Keratinocyte (primary cell): Measurements from ENCODE around the gene RPS18. TPM values are rescaled to one million over a fixed set of nuclear protein-coding genes. Genes with fewer than 3 reads are reported as not detected.

ENCODE experiments used
- DNase-seq: peaks from one replicate; pipeline ENCODE4 v3.0.0-alpha.2; 2011; ENCODE audit warnings: low read depth, missing footprints, low spot score
- FAIRE-seq: peaks from 2 replicates; lab custom pipeline; 2011; peaks lifted over from hg19 to GRCh38; lab: Jason Lieb, UNC
- H2AFZ ChIP-seq: 2 replicates; pipeline ENCODE4 v1.6.0; 2012; ENCODE audit warnings: low read length, control low read depth, inconsistent platforms; ENCODE audit not compliant: control insufficient read depth
- H3K27ac ChIP-seq: 2 replicates; pipeline ENCODE4 v1.5.1; 2011; ENCODE audit warnings: low read length; ENCODE audit not compliant: control insufficient read depth, insufficient read depth
- H3K27me3 ChIP-seq: 3 replicates; pipeline ENCODE4 v1.6.0; 2011; ENCODE audit warnings: low read length; ENCODE audit not compliant: control insufficient read depth, insufficient read depth; ENCODE audit errors: extremely low read depth
- H3K36me3 ChIP-seq, 2 experiments: 2 replicates in 1 of 2; 3 replicates in 1 of 2; pipeline ENCODE4 v1.5.1; 2011; ENCODE audit warnings: low read length in 2 of 2, mild to moderate bottlenecking in 1 of 2; ENCODE audit not compliant: control insufficient read depth in 2 of 2, insufficient read depth in 2 of 2; ENCODE audit errors: extremely low read depth in 1 of 2
- H3K4me1 ChIP-seq: 3 replicates; pipeline ENCODE4 v1.5.1; 2011; ENCODE audit warnings: low read length; ENCODE audit not compliant: control insufficient read depth, insufficient read depth; ENCODE audit errors: extremely low read depth
- H3K4me2 ChIP-seq: 3 replicates; pipeline ENCODE4 v1.6.0; 2011; ENCODE audit warnings: low read depth, low read length; ENCODE audit not compliant: control insufficient read depth, insufficient read depth; ENCODE audit errors: extremely low read depth
- H3K4me3 ChIP-seq, 3 experiments: fragments of 200-600 bp in 1 of 3; sonication (generic) in 1 of 3; 2 replicates in 2 of 3; 3 replicates in 1 of 3; pipeline ENCODE4 v1.5.1; 2011 to 2016; ENCODE audit warnings: low read length in 3 of 3, mild to moderate bottlenecking in 3 of 3, control low read depth in 2 of 3, inconsistent platforms in 1 of 3, low read depth in 1 of 3, mixed read lengths in 1 of 3, mixed run types in 1 of 3, moderate library complexity in 1 of 3; ENCODE audit not compliant: control insufficient read depth in 2 of 3, insufficient read depth in 2 of 3; ENCODE audit errors: extremely low read depth in 1 of 3
- H3K79me2 ChIP-seq: 2 replicates; pipeline ENCODE4 v1.6.0; 2012; ENCODE audit warnings: low read length; ENCODE audit not compliant: control insufficient read depth, insufficient read depth
- H3K9ac ChIP-seq: 3 replicates; pipeline ENCODE4 v1.6.0; 2011; ENCODE audit warnings: low read length; ENCODE audit not compliant: control insufficient read depth, insufficient read depth; ENCODE audit errors: extremely low read depth
- H3K9me1 ChIP-seq: 3 replicates; pipeline ENCODE4 v1.6.0; 2011; ENCODE audit warnings: low read length; ENCODE audit not compliant: control insufficient read depth, insufficient read depth; ENCODE audit errors: extremely low read depth
- H3K9me3 ChIP-seq: 2 replicates; pipeline ENCODE4 v1.5.1; 2012; ENCODE audit warnings: low read depth, low read length; ENCODE audit not compliant: control insufficient read depth
- H4K20me1 ChIP-seq: 3 replicates; pipeline ENCODE4 v1.6.0; 2011; ENCODE audit warnings: low read length; ENCODE audit not compliant: control insufficient read depth, insufficient read depth; ENCODE audit errors: extremely low read depth
- CTCF ChIP-seq, 3 experiments: IDR thresholded peaks in 1 of 3; conservative IDR thresholded peaks in 1 of 3; optimal IDR thresholded peaks in 1 of 3; 2 replicates in 2 of 3; 3 replicates in 1 of 3; pipeline versions ENCODE3 to v1.5.1; 2011; ENCODE audit warnings: low read length in 3 of 3, mild to moderate bottlenecking in 3 of 3, moderate library complexity in 2 of 3, control low read depth in 1 of 3, inconsistent platforms in 1 of 3; ENCODE audit not compliant: insufficient read depth in 2 of 3; ENCODE audit errors: extremely low read depth in 1 of 3
- EZH2 ChIP-seq: IDR thresholded peaks from one replicate; pipeline ENCODE4 v1.6.1; 2012; ENCODE audit warnings: inconsistent platforms, mild to moderate bottlenecking, low read length, moderate library complexity
- dilution Hi-C: fragments of 300-500 bp; cut with MboI; formaldehyde crosslinking; loops from one replicate; pipeline ENCODE4 v1.7.0; 2020; ENCODE audit warnings: low sequenced_read_pairs; ENCODE audit not compliant: extremely low pct_ligation_motif_present
- polyA plus RNA-seq, 5 experiments: library from polyadenylated mRNA; depleted of rRNA in 3 of 5; stranded (reverse) in 3 of 5; stranded (forward) in 1 of 5; unstranded in 1 of 5; fragments of >200 nt; gene quantifications; 1 replicate in 1 of 5; 2 replicates in 3 of 5; 3 replicates in 1 of 5; pipeline versions ENCODE4 v1.2.1 to v1.2.3, GENCODE V29; 2011 to 2012; ENCODE audit warnings: missing spikeins in 2 of 5, low read depth in 1 of 5, low replicate concordance in 1 of 5

The RPS18 gene
- polyA plus RNA-seq, 1 donor (not counting 4 experiments of a cell fraction or from before 2014, with no cell fraction given) = 6,374 TPM

GRCh38 chr6:33306356-33306755 is 34.5 kb downstream of the RPS18 start:
- DNase-seq (no peak), FAIRE-seq (no peak)
- Histone ChIP-seq H3K27me3 (no peaks in the 10 kb centered on the region), H3K4me2 (no peak overlapping the region), H3K4me1 (no peaks in the 10 kb centered on the region), H3K4me3 (no peak overlapping the region), H3K79me2 (peaks cover 50% of the 10 kb centered on the region), H2AFZ (no peak overlapping the region), H3K9me1 (no peaks in the 10 kb centered on the region), H4K20me1 (no peaks in the 10 kb centered on the region), H3K9ac (no peak overlapping the region), H3K36me3 (peaks cover 25% of the 10 kb centered on the region in 2 experiments), H3K9me3 (no peaks in the 10 kb centered on the region), H3K27ac (no peak overlapping the region)
- dilution Hi-C loops = no loop called here
- TF ChIP-seq EZH2 = no peak
- no peak for TF ChIP-seq CTCF (optimal IDR thresholded peaks at IDR 0.05 in 1 of 3, IDR thresholded peaks at IDR 0.05 in 1 of 3, conservative IDR thresholded peaks at IDR 0.05 in 1 of 3; ENCODE audit: extremely low read depth in 1 of 3, insufficient read depth in 2 of 3, low read length in 3 of 3)

DNA sequence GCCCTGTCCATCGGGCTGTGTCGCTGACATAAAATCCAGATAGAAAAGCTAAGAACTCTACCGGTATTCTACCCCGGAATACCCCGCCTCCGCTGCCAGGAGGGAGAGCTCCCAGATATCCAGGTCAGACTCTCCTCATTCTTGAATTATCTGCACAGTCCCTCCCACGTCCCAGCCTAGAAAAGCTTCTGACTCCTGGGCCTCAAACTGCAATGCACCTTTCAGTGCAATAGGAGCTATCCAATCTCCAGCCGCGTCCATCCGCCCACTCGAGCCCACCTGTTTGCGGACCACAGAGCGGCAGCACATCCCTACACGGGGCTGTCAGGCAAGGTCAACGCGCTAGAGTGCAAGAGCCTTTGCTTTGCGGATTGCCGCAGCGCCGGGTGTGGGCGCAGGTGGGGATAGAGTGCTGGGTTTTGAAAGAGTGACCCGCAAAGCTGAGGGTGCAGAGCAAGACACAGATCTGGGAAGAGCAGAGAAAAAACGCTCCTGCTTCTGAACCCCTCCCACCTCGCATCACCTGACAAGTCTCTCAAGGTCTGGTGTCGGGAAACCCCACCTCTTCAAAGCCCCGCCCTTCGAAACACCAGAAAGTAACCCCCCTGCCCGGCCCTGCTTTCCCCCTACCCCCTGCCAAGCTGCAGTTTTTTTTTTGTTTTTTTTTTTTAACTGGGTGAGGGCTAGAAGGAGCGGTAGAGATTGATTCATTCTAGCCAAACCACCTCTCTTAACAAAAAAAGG is 40.7 kb downstream of the RPS18 start:
- peak overlapping the region; percentile 69 to 95 (median 95) for H3K4me3 ChIP-seq
- TF ChIP-seq EZH2 (no peak), CTCF (optimal IDR thresholded peaks at IDR 0.05 in 1 of 3, IDR thresholded peaks at IDR 0.05 in 1 of 3, conservative IDR thresholded peaks at IDR 0.05 in 1 of 3; ENCODE audit: extremely low read depth in 1 of 3, insufficient read depth in 2 of 3, low read length in 3 of 3) (no peak)
- H3K4me2 ChIP-seq = peak overlapping the region; percentile 76
- H2AFZ ChIP-seq = no peak overlapping the region
- H4K20me1 ChIP-seq = no peaks in the 10 kb centered on the region
- no peaks in the 10 kb centered on the region for H3K9me3 ChIP-seq
- peaks cover 14% of the 10 kb centered on the region for H3K4me1 ChIP-seq
- H3K9ac ChIP-seq = peak overlapping the region; percentile 99
- H3K9me1 ChIP-seq = no peaks in the 10 kb centered on the region
- dilution Hi-C loops = no loop called here
- H3K36me3 ChIP-seq = peaks cover 5 to 8% of the 10 kb centered on the region in 2 experiments
- peak overlapping the region; percentile 96 for H3K27ac ChIP-seq
- no peaks in the 10 kb centered on the region for H3K27me3 ChIP-seq
- DNase-seq (no peak), FAIRE-seq (peak; percentile 52)
- peaks cover 52% of the 10 kb centered on the region for H3K79me2 ChIP-seq
